CD4-positive, alpha-beta T cell treated with Interleukin-12 subunit alpha and Interleukin-12 subunit beta, for 1 hour (primary cell): ENCODE results near the gene MAN2B1.
A peak's percentile ranks its signal among the peaks of the same experiment; 100 is the strongest.

Experiments used
- DNase-seq: peaks from one replicate; pipeline ENCODE4 v3.0.0-alpha.2; 2020

Gene MAN2B1

GRCh38 chr19:12610540-12611360 is 55.8 kb downstream of the MAN2B1 start, which contains the start of the genes ZNF490 and ZNF791:
Gene ZNF490 (minus strand): TSS chr19:12610813. CDS start chr19:12610680, 133 bp downstream.
Gene ZNF791 (plus strand): TSS chr19:12610920. CDS start chr19:12611080, 160 bp downstream.
- peak; percentile 97 for DNase-seq

- no peak for DNase-seq
Measured at GRCh38 chr19:12607631-12608030, 58.9 kb downstream of the MAN2B1 start.

GRCh38 chr19:12606796-12607195 is 59.7 kb downstream of the MAN2B1 start:
- no peak for DNase-seq

- peak; percentile 68 for DNase-seq
Measured at GRCh38 chr19:12603714-12604113, 62.8 kb downstream of the MAN2B1 start.

GRCh38 chr19:12597594-12597993 is 68.9 kb downstream of the MAN2B1 start:
- DNase-seq: no peak

GRCh38 chr19:12596927-12597548 is 69.5 kb downstream of the MAN2B1 start:
- no peak for DNase-seq
